ENCODE results near the gene MYOT.
"Not testable (repeated sequence)": the region's sequence is repeated elsewhere in the genome, so short reads cannot be mapped to it uniquely, and the experiment has no call there.

The MYOT gene, protein sequence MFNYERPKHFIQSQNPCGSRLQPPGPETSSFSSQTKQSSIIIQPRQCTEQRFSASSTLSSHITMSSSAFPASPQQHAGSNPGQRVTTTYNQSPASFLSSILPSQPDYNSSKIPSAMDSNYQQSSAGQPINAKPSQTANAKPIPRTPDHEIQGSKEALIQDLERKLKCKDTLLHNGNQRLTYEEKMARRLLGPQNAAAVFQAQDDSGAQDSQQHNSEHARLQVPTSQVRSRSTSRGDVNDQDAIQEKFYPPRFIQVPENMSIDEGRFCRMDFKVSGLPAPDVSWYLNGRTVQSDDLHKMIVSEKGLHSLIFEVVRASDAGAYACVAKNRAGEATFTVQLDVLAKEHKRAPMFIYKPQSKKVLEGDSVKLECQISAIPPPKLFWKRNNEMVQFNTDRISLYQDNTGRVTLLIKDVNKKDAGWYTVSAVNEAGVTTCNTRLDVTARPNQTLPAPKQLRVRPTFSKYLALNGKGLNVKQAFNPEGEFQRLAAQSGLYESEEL

DNA sequence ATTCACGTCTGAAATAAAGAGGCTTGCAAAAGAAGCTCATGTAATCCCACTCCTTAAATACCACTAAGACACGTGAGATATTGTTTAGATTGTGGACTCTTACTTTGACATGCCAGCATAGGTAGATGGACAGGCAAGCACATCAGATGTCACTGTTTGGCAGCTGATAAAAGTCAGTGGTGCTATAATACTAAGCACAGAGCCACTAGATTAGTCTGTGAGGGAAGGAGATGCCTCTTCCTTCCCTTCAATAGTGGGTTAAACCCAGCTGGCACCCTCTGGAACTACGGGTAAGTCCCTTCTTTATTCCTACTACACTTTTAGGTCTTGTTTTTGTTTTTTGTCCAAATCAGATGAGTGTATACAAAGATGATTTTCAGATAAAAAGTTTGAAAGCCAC lies at the start of gene MYOT:
Gene MYOT, plus strand, starts transcription at position 197 of the 400 bp plus-strand sequence. CDS start 2,792 bp downstream, outside the sequence.
- no peak for DNase-seq

DNA sequence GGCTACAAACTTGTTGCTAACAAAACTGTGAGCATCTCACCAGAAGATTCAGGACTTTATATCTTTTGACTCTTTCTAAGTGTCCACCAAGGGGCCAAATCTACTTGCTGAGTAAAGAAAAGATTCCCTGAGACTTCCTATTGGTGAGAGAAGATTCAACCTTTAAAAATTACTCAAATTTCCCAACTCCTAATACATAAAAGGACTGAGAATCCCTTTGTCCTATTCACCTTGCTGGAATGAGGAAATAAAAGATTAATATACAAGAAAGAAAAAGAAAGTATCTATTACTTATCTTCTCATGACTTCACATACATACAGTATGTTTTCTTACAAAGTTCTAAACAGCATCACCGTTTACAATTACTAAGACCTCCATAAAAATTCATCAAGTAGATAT lies 47.9 kb upstream of the MYOT start:
- no peak for DNase-seq

DNA sequence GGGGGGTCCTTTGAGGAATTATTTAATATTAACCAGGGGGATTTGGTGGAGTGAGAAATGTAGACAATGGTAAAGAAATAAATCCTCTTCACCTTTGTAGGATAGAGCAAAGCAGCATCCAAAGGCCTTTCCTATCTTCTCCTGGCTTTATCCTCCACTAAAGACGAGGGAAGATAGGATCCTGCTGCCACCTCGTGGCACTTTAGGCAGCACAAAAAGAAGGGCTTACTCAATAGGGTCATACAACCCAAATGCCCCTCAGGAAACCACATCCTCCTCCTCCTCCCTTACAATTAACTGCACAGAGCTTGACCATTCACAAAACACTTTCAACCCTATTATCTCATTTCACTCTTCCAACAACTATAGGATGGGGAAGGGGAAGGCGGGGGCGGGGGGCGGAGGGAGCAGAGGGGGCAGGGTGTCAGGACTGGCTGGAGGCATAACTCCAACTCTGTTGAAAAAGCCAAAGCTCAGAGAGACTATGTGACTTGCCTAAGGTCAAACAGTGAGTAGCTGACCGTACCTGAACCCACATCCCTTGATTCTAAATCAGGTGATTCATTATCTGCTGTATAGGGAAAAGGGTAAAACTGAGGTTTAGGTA lies 45.4 kb upstream of the MYOT start:
- DNase-seq = no peak

DNA sequence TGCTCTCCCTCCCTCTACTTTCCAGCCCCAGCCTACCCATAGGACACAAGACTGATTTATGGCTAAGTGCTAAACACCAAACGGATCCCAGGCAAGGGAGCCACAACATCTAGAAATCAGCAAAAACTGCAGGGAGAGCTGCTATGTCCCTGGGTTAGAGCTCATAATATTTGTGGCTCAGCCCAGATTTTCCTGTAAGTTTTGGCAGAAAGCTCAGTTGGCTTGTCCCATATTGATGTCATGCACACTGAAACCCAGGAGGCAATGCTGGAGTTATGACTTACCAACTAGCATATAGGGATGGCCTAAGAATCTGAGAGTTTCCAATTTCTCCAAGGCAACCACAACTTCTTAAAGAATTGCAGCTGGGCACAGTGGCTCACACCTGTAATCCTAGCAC lies 44.7 kb upstream of the MYOT start:
- DNase-seq = no peak

DNA sequence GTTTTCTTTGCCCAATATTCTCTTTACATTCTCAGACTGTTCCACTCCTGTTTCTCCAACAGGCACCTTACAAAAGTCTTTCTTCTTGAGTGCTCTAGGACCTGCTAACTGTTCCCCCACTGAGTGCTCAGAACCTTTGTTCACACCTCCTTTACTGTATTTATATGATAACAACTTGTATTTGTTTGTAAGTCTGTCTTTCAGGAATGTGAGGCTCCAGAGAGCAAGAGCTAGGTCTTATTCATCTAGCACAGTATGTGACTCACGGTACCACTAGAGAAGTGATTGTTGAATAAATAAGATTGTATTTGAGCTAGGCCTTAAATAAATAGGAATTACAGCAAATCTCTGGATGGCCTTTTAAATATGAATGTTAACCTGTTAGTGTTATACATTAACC lies 42.5 kb upstream of the MYOT start:
- DNase-seq = no peak

DNA sequence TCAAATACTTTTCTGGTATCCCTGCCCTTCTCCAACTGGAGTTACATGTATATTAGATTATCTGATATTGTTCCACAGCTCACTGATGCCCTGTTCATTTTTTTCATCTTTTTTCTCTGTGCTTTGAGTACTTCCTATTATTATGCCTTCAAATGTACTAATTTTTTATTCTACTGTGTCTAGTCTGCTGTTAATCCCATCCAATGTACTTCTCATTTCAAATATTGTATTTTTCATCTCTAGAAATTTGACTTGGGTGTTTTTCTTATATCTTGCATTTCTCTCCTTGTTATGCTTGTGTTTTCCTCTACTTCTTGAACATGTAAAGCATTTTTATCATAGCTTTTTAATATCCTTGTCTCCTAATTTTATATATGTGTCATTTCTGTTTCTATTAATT lies 41.6 kb upstream of the MYOT start:
- no peak for DNase-seq

DNA sequence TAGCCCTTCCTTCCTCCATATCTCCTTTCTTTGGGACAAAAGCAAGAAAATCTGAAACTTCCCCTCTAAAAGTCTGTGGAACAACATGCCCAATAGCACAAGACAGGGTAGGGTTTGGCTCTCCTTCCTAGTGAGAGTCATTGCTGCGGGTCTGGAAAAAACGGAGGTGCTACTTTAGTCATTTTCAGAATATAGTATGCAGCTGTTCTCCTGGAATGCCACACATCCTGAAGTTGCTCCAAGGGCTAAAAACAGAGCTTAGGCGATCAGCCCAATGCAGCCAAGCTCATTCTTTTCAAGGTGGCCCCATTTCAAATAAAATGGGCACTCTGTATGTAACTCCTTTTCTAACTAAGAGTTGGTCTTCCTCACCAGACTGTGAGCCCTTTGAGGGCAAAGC lies 39.5 kb upstream of the MYOT start:
- DNase-seq = no peak

DNA sequence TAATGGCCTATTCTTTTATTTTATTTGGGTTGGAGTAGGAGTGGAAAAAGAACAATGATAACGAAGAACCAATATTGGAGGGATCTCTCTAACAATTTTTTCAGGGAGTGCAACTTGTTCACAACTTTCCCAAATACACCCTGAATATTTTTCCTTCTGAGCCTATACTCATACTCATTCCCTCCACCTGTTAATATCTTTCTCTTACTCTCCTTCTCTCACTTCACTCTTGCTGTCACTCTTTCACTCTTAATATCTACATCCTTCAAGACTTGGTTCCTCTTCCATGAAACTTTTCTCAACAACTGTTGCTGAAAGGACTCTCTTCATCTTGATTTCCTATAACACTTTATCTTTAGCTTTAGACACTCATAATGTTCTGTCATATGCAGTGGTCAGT lies 39.0 kb upstream of the MYOT start:
- DNase-seq = no peak

DNA sequence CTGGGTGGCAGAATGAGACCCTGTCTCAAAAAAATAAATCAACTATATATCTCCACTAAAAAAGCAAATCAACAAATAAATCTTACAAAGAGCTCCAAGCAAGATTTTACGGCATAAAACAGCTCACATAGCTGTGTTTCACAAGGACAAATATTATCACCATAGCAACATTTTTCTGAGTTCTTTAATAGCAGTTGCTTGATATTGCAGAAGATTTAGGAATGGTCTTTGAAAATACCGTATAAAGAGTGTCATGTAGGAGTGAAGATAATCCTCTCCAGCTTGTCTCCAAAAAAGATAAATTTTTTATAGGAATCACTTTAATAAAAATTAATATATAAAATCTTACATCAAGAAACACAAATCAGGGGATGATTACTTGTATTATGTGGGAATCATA lies 36.6 kb upstream of the MYOT start:
- no peak for DNase-seq

DNA sequence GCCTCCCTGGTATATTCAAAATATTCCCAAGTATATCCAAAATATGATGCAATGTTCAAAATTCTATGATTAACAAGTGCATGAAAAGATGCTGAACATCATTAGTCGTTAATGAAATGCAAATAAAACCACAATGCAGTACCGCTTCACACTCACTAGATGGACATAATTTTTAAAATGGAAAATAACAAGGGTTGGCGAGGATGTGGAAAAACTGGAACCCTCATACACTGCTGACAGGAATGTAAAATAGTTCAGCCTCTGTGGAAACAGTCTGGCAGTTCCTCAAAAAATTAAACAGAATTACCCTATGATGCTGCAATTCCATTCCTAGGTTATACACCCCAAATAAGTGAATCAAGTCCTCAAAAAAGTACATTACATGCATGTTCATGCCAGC lies 36.1 kb upstream of the MYOT start:
- DNase-seq = no peak

DNA sequence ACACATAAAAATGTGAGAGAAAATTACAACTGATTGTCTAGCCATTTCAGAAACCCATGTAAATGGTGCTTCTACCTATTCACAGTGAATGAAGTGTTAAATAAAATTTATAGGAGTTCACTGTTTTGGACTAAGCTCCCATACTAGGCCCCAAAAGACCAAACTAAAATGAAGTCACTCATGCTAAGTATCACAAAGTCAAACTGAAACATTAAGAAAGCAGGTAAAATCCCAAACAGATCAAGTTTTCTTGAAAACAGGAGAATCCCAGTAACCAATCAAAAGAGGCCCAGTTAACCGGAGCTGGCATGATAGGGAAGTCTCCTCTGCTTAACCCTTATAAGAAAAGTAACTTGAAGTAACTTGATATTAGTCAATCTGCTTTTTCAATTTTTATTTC lies 35.2 kb upstream of the MYOT start:
- DNase-seq = no peak

DNA sequence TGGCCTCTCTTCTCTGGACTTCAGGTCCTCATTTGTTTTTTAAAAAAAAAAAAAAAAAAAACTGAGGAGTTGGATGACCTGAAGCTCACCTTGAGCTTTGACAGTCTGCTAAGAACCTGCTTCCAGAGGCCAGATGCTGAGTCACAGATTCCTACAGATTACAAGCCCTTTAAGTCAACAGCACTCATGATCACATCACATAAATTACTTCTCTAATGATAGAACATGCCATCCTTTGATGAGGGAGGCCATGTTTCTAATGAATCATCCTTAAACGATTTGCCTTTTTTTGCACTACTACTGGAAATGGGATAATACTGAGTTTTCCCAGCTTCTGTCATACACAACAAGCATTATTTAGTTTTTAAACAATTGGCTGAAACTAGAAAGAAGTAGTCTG lies 34.2 kb upstream of the MYOT start:
- no peak for DNase-seq

DNA sequence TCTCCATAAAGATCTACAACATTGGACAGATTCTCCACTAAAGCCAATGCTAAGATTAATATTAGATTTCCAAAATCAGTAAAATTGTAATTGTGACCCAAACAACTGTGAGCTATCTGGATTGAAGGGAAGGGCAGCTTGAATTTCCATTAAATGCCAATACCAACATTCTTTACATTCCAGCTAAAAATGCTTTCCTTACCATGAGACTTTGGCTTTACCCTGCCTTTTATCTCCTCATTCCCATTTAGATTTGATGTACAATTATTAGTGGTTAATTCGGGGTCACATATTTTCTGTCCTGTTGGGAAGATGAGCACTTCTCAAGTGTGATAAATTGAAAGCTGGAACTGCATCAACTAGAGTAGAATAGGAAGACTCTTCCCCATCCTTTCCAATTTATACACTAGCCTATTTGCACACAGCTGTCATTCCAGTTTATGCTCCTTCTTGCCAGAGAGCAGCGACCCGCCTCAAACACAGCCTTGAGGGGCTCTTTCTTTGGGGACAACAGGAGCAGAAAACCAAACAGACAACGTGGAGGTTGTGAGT lies 33.1 kb upstream of the MYOT start:
- no peak for DNase-seq

DNA sequence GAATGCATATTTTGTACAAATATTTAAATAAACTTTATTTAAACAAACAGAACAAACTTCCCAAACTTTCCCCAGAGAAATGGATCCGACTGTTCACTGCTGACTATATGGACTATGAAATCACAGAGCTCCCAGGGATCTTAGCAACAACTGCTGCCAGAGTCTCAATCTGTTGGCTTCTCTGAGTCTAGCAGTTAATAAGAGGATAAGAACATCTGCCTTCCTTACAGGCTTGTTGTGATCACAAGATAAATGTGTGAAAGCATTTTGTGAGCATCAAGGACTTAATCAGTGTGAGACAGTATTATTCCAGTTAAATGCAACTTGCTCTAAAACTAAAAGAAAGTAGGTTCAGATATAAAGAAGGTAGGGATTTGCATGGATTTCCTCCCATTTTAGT lies 31.4 kb upstream of the MYOT start:
- DNase-seq = no peak

DNA sequence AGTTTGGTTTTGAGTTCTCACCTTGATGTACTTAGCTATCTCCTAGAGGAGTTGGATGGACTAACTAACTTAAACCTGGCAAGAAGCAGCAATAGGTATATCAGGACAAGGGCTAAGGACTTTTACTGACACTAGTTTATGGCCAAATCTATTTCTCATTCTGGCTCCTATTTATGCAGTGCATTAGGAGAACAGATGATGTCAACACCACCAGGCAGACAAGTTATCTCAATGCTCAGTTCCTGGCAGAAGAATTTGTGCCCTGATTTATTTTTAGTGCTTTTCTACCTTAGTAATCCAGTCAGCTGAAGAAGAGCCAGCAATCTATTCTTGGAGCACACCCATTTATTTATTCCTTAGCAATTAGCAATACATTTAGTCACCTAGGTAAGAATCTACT lies 30.7 kb upstream of the MYOT start:
- DNase-seq = no peak

DNA sequence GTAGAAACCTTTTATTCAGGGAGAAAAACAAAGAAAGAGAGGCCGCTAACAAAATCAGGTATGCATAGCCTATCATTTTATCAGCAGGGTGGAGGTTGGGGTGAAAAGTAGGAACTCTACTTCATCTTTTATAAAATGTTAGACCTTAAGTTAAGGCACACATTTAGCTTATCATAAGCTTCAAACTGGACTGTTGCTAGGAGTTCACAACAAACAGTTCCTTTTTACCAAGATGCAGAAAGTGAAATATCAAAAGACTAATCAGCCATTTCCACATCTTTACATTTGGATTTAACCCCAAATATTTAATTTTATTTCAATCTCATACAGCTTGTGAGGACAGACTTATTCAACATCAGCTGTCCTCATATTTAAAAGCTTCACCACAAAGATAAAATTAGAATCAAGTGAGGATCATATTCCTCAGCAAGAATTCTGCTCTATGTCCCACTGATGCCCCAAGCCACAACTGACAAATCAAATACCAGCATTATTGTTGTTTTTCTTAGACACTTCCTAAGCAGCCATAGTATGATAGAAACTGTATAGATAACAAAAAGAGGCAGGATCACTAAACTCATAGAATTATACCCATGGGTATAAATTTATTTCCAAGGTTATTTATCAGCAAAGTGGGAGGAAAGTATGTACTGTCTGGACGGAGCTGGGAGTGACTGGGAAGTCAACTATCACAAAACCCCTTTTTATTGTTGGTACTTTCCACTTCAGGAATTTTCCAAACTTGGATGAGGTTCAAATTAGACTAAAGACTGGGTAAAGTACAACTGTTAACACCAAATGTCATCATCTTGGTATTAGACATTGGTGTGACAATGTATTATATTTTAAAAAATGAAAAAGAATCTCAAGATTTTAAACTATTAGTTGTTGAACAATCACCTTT lies 29.9 kb upstream of the MYOT start:
- DNase-seq = no peak

DNA sequence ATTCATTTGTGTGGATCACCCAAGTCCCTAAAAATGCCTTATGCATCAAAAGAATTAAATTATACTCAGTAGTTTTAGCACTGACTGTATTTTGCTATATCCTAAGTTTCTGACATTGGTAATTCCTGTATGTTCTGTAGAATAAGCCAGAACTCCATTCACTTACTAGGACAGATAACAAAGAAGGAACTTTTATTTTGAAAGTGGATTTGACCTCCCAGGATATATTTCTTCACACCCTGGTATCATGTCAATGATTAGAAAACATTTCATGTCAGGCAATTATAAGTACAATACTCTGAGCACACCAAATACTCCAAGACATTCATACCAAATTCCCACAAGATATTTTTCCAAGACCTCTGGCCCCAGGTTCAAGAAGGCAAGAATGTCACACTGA lies 28.7 kb upstream of the MYOT start:
- no peak for DNase-seq

DNA sequence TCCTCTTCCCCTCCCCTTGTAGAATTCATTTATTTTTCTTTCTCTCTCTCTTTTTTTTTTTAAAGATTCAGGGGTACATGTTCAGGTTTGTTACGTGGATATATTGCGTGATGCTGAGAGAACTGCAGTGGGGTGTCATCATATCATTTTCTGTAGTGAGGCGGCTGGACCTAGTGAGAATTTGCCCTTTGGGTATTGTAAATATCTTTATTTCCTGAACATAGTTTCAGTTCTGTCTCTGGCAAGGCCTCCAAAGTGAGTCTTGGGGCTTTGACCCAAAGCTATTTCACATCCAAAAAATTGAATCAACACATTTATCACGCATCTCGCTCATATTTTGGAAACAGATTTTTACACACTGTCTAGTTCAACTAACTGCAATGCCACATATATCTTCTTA lies 25.4 kb upstream of the MYOT start:
- DNase-seq = no peak

DNA sequence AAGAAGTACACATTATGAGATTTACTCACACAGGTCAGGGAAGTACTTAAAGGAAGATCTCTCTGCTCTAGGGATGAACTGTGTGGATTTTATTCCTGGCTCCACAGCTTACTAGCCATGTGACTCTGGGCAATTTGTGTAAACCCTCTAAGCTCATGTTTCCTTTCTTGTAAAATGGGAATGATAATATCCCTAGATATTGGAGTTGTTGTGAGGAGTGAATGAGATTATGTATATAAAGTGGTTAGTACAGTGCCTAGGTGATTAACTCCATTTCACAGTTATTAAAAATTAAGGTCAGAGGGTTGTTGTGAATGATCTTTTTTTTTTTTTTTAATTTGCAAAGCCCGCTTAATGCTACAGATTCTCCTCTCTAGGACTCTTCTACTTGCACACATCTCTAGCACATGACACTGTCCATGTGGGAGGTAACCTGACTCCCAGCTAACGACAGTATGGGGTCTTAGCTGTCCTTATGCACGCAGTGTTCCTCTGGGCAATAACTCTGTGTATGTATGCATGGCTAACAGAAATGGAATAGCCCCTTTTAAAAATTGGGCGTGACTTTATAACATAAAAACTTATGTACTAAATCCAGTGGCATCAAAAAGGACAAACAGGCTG lies 23.9 kb upstream of the MYOT start:
- no peak for DNase-seq

DNA sequence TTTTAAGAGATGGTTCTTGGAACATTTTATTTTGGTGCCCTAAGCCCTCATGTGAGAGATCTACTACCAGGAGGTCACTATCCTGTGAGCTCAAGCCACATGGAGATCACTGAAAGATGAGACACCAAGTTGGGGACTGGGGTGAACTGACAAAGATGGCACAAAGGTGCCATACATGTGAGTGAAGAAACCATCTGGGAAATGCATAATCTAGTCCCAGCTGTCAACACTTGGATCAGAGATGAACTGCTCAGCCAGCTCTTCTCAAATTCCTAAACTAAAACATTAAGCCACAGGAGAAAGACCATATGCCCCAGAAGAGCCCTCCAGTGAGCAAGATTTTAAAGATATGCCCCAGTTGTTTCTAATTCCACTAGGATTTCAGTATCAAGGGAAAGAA lies 22.2 kb upstream of the MYOT start:
- DNase-seq = no peak

DNA sequence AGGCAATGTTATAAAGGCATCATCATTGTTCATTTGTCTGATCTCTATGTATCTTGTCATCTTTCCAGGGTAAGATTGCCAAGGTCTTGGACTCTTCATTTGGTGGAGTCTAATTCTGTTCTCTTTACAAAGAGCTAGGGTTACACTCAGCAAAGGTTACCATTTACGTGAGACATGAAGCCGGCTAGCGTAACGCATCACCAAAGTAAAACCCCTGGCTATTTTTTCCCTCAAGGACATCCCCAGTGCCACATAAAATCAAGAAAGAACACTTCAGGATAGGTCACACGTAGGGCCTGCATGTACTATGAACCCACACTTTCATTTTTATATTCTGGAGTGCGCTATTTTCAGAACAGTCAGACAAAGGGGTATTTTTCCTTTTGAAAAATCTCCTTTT lies 20.0 kb upstream of the MYOT start:
- DNase-seq = no peak

DNA sequence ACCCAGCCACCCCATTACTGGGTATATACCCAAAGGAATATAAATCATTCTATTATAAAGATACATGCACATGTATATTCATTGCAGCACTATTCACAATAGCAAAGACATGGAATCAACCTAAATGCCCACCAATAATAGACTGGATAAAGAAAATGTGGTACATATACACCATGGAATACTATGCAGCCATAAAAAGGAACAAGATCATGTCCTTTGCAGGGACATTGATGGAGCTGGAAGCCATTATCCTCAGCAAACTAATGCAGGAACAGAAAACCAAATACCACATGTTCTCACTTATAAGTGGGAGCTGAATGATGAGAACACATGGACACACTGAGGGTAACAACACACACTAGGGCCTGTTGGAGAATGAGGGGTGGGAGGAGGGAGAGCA lies 14.5 kb upstream of the MYOT start:
- DNase-seq = not testable (repeated sequence)

DNA sequence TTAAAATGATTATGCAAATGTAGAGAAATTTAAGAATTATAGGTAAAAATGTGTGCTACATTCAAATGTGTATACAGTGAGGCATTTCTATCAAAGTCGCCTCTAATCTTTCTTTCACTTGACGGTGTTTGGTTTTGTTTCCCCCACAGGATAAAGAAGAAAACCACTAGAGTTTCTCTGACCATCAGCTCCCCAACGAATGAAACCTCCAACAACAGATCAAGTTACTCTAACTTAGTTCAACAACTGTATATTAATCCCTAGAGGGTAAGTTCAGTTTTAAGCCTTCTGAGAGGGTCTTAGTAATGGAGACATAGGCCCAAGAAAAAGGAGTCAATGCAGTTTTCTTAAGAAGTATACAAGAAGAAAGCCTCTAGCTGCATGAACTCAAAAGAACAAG lies 11.5 kb upstream of the MYOT start:
- no peak for DNase-seq
